Stomach (tissue), 4 donors: ENCODE results near the gene SLC2A4.

Source experiments
- EP300 ChIP-seq: sonication (generic); formaldehyde crosslinking; IDR thresholded peaks from one replicate; pipeline ENCODE4 v1.6.1; 2017; ENCODE audit warnings: antibody characterized with exemption
- POLR2A ChIP-seq, 4 donors: fragments of 450-650 bp; IDR thresholded peaks; one replicate each; pipeline ENCODE4 v1.6.1; 2016; ENCODE audit warnings: antibody characterized with exemption in 4 of 4, control low read depth in 2 of 4, mild to moderate bottlenecking in 1 of 4, moderate library complexity in 1 of 4
- POLR2AphosphoS5 ChIP-seq, 3 donors: sonication (generic); formaldehyde crosslinking; IDR thresholded peaks; one replicate each; pipeline ENCODE4 v1.6.1; 2016; ENCODE audit warnings: antibody characterized with exemption in 3 of 3
- TF ChIP-seq, protein P1 (sequence below), 7 experiments: fragments of 450-650 bp in 4 of 7; fragments of 200-600 bp in 3 of 7; sonication (generic) in 3 of 7; IDR thresholded peaks; one replicate each; pipeline ENCODE4 v1.5.1; 2016 to 2019; ENCODE audit warnings: antibody characterized with exemption in 7 of 7, control low read depth in 2 of 7, mild to moderate bottlenecking in 1 of 7

DNA sequence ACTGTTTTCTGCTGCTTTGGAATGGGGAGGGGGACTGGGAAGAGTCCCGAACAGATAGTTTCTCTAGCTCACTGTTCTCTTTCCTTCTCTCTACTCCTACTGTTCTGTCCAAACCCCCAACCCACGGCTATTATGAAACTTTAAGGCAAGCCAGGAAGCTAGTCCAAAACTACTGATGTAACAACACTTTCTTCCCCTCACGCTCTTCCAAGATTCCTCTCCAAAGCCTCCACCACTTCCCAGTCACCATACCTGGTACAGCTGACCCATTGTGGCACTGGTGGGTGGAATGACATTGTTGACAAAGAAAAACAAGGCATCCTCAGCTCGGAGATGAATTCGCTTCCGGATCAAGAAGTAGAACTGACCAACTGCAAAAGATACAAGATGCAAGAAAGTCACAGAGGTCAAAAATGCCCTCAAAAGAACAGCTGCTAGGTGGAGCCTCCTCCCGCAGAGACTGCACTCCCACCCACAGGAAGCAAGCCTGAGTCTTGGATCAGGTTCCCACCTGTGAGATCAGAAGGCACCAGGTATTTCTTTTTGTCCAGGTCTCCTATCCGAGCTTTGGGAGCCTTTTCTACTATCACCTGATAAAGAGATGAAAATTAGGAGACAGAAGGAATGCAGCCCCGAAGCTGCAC is 40.3 kb upstream of the SLC2A4 start:
- TF ChIP-seq EP300, result no peak
- TF ChIP-seq, protein P1, sequence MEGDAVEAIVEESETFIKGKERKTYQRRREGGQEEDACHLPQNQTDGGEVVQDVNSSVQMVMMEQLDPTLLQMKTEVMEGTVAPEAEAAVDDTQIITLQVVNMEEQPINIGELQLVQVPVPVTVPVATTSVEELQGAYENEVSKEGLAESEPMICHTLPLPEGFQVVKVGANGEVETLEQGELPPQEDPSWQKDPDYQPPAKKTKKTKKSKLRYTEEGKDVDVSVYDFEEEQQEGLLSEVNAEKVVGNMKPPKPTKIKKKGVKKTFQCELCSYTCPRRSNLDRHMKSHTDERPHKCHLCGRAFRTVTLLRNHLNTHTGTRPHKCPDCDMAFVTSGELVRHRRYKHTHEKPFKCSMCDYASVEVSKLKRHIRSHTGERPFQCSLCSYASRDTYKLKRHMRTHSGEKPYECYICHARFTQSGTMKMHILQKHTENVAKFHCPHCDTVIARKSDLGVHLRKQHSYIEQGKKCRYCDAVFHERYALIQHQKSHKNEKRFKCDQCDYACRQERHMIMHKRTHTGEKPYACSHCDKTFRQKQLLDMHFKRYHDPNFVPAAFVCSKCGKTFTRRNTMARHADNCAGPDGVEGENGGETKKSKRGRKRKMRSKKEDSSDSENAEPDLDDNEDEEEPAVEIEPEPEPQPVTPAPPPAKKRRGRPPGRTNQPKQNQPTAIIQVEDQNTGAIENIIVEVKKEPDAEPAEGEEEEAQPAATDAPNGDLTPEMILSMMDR (IDR thresholded peaks at IDR 0.05), result no peak
- no peak for TF ChIP-seq POLR2A (IDR thresholded peaks at IDR 0.05)
- no peak for TF ChIP-seq POLR2AphosphoS5 (IDR thresholded peaks at IDR 0.05)
